Mesothelial cell of epicardium (in vitro differentiated cells): ENCODE results near the gene CA12. TPM values are rescaled to one million over a fixed set of nuclear protein-coding genes. Genes with fewer than 3 reads are reported as not detected.

Experiments
- DNase-seq, 2 experiments: peaks; one replicate each; pipeline ENCODE4 v3.0.0; 2021; ENCODE audit warnings: low spot score in 2 of 2; ENCODE audit not compliant: unreplicated experiment in 2 of 2
- H3K27ac Mint-ChIP-seq: 2 replicates; pipeline ENCODE4 v1.8.0; 2021; ENCODE audit warnings: mixed read lengths
- H3K27me3 Mint-ChIP-seq: 2 replicates; pipeline ENCODE4 v1.8.0; 2021; ENCODE audit warnings: low read depth, mixed read lengths
- H3K36me3 Mint-ChIP-seq: 2 replicates; pipeline ENCODE4 v1.8.0; 2021; ENCODE audit warnings: mixed read lengths
- H3K4me1 Mint-ChIP-seq: 2 replicates; pipeline ENCODE4 v1.8.0; 2021; ENCODE audit warnings: mixed read lengths
- H3K4me3 Mint-ChIP-seq: 2 replicates; pipeline ENCODE4 v1.8.0; 2021; ENCODE audit warnings: mild to moderate bottlenecking, moderate library complexity, mixed read lengths
- H3K9me3 Mint-ChIP-seq: 2 replicates; pipeline ENCODE4 v1.8.0; 2021; ENCODE audit warnings: mixed read lengths
- CTCF ChIP-seq: fragments of 200-600 bp; sonication (generic); IDR thresholded peaks from one replicate; pipeline ENCODE4 v1.5.0; 2021; ENCODE audit warnings: antibody characterized with exemption; ENCODE audit not compliant: unreplicated experiment
- total RNA-seq: library from RNA; stranded (reverse); gene quantifications from 3 replicates; pipeline ENCODE4 v1.2.1, GENCODE V29; 2021

The CA12 gene
- total RNA-seq, 1 donor from 2014 or later = 1.6 TPM

DNA sequence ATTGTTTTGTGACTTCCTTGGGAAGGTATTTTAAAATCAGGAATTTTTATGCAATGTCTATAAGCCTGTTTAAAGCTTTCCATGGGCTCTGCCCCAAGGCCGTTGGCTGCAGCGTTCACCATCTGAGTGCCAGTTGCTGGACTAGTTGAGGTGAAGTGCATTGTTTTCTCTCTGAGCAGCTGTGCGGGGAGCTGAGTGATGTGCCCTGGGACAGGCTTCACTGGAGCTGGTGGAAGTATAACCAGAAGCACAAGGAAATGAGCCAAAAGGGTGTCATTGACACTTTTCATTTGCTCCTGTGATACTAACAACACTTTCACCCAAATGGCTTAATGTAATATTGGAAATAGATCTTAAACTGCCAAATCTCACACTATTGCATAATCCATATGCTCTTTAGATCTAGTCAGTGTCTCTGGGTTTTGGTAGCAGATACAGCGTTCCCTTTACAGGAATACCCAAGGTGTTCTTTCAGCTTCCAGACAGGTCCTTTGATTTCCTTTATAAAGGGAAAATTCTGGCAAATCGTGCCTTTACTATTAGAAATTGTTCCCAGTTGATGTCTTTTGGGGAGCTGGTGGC, 75.1 kb downstream of the CA12 start:
- DNase-seq = no peak
- Mint-ChIP-seq H3K27me3 (peaks cover 2% of the 10 kb centered on the region), H3K27ac (no peak overlapping the region), H3K36me3 (peaks cover 24% of the 10 kb centered on the region), H3K4me3 (no peak overlapping the region), H3K9me3 (peaks cover 5% of the 10 kb centered on the region), H3K4me1 (peaks cover 19% of the 10 kb centered on the region)
- no peak for TF ChIP-seq CTCF

GRCh38 chr15:63305260-63305659, 76.4 kb downstream of the CA12 start:
- H3K27ac Mint-ChIP-seq = no peak overlapping the region
- no peaks in the 10 kb centered on the region for H3K27me3 Mint-ChIP-seq
- peaks cover 22% of the 10 kb centered on the region for H3K36me3 Mint-ChIP-seq
- H3K9me3 Mint-ChIP-seq = peaks cover under 1% of the 10 kb centered on the region
- no peak for DNase-seq
- no peak overlapping the region for H3K4me3 Mint-ChIP-seq
- TF ChIP-seq CTCF = no peak
- peaks cover 19% of the 10 kb centered on the region for H3K4me1 Mint-ChIP-seq

- Mint-ChIP-seq H3K4me1 (no peaks in the 10 kb centered on the region), H3K9me3 (no peaks in the 10 kb centered on the region), H3K27me3 (no peaks in the 10 kb centered on the region), H3K27ac (no peak overlapping the region), H3K4me3 (no peak overlapping the region), H3K36me3 (peaks cover 40% of the 10 kb centered on the region)
- no peak for TF ChIP-seq CTCF
- no peak for DNase-seq
Observed at GRCh38 chr15:63301088-63301487, 80.6 kb downstream of the CA12 start.

DNA sequence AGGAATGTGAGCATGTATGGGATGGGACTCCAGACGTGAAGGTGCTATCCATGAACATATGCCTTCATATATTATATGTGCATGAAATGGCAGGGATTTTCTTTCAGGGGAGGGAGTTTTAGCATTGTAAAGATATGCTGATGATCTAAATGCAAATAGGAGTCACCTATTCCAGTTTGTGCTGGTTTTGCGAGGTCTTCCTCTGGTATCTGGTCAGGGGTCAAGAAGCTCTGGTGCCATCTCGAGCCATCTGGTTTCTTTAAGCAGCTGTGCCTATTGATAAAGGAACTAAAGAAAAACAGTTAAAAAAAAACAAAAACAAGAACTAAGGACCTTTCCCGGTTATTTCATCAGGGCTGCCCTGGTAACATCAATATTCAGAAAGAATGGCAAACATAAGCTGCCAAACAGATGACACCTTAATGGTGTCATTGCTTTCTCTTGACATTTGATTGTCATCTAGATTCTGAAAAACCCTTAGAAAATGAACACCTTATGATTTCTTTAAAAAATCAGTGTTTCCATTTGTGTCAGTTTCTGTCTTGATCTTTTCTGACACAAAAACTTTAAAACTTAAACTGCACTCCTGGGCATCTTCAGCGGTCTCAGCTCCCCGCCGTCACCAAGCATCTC, 81.6 kb downstream of the CA12 start:
- Mint-ChIP-seq H3K4me1 (no peaks in the 10 kb centered on the region), H3K9me3 (no peaks in the 10 kb centered on the region), H3K27ac (no peak overlapping the region), H3K36me3 (peaks cover 40% of the 10 kb centered on the region), H3K4me3 (no peak overlapping the region), H3K27me3 (no peaks in the 10 kb centered on the region)
- TF ChIP-seq CTCF = no peak
- no peak for DNase-seq

DNA sequence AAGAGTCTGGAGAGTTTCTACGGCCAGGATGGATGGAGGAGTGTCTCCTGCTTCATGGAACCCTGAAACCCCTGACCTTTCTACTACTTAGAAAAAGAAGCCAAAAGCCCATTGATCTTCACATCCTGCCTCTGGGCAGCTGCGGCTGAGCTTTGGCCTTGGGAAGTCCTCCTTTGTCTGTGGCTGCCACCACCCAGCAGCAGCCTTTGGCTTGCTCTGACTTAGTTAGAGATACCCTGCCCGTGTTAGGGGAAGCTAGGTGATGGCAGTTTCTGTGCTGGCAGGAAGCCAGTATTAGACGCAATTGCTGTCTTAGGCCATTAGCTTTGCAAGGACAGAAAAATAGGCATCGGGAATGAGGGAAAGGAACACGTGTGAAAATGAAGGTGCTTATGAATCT, 85.5 kb downstream of the CA12 start:
- H3K4me1 Mint-ChIP-seq = peaks cover 5% of the 10 kb centered on the region
- DNase-seq = no peak

More for the DNA sequence above, 85.5 kb downstream of the CA12 start:
- TF ChIP-seq CTCF = no peak
- H3K27ac Mint-ChIP-seq = no peak overlapping the region
- H3K4me3 Mint-ChIP-seq = no peak overlapping the region
- H3K36me3 Mint-ChIP-seq = peaks cover 31% of the 10 kb centered on the region
- H3K9me3 Mint-ChIP-seq = no peaks in the 10 kb centered on the region
- no peaks in the 10 kb centered on the region for H3K27me3 Mint-ChIP-seq
